NCI-H1048 (cell line): ENCODE data around the gene CAPN9.
A peak's percentile ranks its signal among the peaks of the same experiment; 100 is the strongest.
"Not testable (repeated sequence)": the region's sequence is repeated elsewhere in the genome, so short reads cannot be mapped to it uniquely, and the experiment has no call there.

Experiments used
- DNase-seq: peaks from one replicate; lab custom pipeline; 2025; lab: John Stamatoyannopoulos, UW

Gene CAPN9

DNA sequence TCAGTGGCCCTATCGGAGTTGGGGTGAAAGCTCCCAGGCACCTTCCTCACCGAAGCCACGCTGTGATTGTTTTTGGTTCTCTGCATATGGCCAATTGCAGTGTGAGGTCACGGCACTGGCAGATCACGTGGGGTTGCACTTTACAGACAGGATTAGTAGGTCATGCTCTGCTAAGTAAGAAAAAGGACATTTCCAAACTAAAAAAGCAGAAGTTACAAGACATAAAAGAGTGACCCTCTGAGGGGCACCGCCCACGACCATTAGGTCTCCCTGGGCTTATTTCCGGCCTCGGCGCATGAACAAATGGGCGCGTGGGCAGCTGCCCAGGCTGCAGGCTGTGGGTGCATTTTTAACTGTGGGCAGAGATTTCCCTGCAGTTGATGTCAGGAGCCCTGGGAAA, 2.0 kb downstream of the CAPN9 start:
- DNase-seq, result no peak

DNA sequence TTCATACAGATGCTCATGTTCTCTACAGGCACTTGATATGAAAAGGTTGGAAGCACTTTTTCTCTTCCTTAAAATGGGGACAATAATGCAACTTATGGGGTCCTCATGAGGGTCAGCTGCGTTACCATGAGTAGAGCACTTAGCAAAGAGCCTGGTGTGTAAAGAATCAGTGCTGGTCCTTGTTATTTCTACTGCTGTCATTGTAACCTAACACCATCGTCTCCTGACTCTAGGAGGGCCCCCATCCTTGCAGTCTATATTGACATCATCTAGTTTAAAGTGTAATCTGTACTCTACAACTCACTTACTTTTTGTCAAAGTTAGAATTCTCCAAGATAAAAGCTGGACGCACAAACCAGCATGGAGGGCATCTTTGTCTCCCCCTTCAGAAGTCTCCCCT, 2.4 kb downstream of the CAPN9 start:
- no peak for DNase-seq

GRCh38 chr1:230750576-230750975, 3.4 kb downstream of the CAPN9 start:
- no peak for DNase-seq

DNA sequence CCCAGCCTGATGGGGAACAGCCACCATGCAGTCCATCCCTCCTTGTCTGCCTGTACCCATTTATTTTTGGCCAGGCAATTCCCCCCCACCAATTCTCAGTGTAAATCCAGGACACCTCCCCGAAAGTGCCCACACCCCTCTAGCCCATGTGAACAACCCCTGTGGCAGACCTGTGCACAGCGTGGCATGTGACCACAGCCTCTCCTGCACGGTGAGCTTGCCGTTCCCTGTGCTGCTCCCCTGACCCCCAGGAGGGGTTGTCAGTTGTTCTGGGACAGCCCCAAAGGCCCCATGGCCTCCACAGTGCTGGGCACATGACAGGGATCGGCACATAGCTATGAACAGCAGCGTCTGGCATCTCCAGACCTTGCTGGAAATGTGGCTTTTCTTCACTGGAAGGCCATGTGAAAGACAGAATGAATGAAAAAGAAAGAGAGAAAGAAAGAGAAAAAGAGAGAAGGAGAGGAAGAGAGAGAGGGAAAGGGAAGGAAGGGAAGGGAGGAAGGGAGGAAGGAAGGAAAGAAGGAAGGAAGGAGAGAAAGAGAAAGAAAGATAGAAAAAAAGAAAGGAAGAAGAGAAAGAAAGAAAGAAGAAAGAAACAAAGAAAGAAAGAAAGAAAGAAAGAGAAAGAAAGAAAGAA, 3.9 kb downstream of the CAPN9 start:
- no peak for DNase-seq

- no peak for DNase-seq
These were observed 5.2 kb downstream of the CAPN9 start for GRCh38 chr1:230752407-230752806.

GRCh38 chr1:230753191-230753585, 6.0 kb downstream of the CAPN9 start:
- DNase-seq, result no peak

- peak; percentile 66 for DNase-seq
These were observed 6.5 kb downstream of the CAPN9 start for GRCh38 chr1:230753586-230754251.

- DNase-seq, result no peak
These were observed 7.6 kb downstream of the CAPN9 start for GRCh38 chr1:230754796-230755195.

- DNase-seq, result no peak
These were observed 10.9 kb downstream of the CAPN9 start for GRCh38 chr1:230757856-230758708.

DNA sequence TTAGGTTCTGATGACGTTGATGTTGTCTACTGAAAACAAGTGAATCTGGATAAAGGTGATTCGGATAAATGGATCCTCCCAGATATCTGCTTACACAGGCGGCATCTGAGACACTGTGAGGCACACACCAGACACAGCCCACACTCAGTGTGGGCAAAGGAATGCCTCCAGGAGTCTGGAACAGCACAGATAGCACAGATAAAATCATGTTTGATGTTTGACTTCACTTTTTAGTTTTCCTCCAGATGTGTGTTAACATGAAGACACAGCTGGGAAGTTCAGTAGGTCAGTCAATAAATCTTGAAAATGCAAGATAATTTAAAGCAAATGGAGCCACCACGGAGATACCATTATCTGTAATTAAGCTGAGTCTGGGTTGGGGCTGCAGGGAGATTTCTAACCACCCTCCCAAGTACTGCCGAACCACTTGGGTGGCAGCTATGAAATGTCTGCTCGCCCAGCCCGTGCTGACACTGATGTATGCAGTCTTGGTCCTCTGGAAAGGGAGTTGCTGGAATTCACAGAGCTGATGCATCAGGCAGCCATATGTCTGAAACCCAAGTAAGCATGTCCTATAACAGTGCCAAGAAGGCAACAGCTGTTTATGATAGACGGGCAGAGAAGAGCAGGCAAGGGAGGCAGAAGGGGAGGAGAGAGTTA, 11.7 kb downstream of the CAPN9 start:
- DNase-seq, result no peak

DNA sequence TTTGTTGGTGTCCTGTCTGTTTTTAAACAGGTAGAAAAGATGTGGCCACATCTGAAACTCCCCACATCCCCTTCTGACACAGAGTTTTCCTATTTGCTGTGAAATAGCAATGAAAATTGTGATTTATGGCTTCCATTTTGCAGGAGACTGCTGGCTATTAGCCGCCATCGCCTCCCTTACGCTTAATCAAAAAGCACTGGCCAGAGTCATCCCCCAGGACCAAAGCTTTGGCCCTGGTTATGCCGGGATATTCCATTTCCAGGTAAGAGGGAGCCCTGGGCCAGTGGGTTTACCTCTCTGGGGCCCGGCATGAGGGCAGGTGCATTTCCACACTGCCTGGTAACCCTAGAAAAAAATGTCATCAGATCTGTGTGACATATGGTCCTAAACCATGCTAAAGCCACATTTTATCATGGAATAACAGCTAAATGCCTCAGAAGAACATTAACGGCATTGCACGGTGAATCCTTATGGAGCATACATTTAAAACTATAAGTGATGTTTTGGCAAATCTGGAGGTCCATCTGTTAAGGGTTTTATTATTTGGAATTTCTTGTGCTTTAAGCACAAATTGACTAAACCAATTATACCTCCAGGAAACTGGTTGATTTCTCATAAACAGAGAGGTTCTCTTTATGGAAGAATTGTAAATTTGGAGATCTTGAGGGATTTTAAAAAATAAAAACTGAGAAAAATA, 12.3 kb downstream of the CAPN9 start:
- no peak for DNase-seq

DNA sequence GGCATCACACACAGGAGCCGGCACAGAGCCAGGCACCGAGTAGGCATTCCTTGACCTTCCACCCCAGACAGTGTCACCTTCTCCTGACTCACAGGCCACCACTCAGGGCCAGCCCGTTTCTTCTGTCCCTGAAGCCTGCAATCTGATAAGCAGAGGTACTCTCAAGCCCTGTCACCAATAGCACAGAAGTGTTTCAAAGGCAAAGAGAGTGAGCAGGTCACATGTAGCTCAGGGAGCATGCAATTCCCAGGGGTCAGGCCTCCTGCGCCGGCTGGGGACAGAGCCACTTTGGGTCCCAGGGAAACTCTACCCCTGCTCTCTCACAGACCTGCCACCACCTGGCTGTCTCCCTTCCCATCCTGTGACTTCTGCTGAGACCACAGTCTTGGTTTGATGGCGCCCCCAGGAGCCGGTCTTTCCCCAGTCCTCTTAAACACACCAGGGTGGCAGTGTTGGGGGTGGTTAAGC, 13.2 kb downstream of the CAPN9 start:
- no peak for DNase-seq

GRCh38 chr1:230761443-230762167, 14.4 kb downstream of the CAPN9 start:
- DNase-seq, result no peak

GRCh38 chr1:230763927-230764591, 16.9 kb downstream of the CAPN9 start:
- DNase-seq, result no peak

DNA sequence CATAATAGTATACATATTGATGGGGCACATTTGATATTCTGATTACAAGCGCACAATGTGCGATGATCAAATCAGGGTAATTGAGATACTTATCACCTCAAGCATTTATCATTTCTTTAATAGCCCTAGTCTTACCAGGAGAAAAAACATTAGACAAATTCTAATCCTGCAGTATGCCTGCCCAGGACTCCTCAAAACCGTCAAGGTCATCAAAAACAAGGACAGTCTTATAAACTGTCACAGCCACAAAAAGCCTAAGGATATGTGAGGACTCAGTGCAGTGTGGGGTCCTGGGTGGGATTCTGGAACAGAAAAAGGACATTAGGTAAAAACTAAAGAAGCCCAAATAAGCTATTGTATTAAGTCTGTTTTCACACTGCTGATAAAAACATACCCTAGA, 19.1 kb downstream of the CAPN9 start:
- DNase-seq, result no peak

DNA sequence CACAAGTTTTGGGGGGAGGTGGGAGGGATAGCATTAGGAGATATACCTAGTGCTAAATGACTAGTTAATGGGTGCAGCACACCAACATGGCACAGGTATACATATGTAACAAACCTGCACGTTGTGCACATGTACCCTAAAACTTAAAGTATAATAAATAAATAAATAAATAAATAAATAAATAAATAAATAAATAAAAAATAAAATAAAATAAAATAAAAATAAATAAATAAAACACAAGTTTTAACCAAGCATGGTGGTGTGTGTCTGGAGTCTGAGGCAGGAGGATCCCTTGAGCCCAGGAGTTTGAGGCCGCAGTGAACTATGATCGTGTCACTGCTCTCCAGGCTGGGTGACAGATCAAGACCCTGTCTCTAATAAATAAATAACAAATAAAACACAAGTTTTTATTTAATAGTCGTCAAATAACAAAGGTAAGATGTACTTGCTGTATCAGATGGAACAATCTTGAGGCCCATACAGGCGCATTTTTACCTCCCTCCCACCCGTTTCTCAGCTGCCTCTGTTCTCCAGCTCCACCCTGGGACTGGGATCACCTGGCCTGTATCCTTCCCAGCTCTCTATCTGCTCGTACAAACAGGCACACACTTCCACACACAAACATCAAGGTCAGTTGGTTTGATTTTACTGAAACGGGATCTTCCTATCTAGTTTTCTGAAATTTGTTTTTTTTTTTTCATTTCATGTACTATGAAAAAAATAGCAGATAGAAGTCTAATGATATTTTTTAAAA, 20.8 kb downstream of the CAPN9 start:
- not testable (repeated sequence) for DNase-seq

GRCh38 chr1:230768903-230769570, 21.8 kb downstream of the CAPN9 start:
- no peak for DNase-seq

DNA sequence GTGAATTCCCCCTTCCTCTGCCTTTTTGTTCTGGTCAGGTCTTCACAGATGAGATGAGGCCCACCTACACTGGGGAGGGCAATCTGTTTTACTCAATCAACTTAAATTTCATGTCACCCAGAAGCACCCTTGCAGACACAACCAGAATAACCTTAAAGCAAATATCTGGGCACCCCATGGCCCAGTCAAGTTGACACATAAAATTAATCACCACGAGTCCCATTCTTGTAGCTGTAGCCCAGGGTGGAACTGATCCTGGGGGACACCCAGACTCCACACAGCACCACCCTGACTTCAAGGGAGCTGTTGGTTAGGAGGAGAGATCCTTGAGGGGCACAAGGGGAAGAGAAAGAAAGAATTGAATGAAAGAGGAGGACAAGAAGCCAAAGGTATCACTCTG, 23.1 kb downstream of the CAPN9 start:
- DNase-seq, result no peak

GRCh38 chr1:230771773-230772354, 24.7 kb downstream of the CAPN9 start:
- no peak for DNase-seq
